ENCODE results near the gene RNF175.

The RNF175 gene

DNA sequence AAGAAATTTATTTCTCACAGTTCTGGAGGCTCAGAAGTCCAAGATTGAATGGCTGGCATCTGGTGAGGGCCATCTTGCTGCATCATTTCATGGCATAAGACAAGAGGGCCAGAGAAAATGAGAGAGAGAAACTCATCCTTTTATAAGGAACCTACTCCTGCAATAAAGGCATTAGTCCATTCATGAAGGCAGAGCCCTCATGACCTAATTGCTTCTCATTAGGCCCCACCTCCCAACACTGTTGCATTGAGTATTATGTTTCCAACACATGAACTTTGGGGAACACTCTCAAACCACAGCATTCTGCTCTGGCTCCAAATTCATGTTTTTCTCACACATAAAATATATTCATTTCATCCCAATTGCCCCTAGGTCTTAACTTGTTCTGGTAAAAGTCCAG is 14.2 kb downstream of the RNF175 start:
- no peak for DNase-seq (ENCODE audit: low read depth)

DNA sequence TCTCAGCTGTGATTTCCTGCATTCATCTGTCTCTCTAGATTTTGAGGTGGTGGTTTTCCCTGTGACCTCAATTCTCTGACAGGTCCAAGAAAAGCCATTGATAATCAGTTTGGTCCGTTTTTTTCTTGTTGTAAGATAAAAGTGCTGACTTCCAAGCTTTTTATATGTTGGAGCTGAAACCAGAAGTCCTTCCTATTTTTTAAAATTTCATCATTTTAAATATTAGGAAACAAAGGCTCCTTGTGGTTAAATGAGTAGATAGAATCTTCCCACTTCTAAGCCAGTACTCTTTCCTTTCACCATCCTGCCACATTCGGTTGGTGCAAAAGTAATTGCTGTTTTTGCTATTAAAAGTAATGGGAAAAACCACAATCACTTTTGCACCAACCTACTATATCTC is 18.3 kb downstream of the RNF175 start:
- no peak for DNase-seq (ENCODE audit: low read depth)

DNA sequence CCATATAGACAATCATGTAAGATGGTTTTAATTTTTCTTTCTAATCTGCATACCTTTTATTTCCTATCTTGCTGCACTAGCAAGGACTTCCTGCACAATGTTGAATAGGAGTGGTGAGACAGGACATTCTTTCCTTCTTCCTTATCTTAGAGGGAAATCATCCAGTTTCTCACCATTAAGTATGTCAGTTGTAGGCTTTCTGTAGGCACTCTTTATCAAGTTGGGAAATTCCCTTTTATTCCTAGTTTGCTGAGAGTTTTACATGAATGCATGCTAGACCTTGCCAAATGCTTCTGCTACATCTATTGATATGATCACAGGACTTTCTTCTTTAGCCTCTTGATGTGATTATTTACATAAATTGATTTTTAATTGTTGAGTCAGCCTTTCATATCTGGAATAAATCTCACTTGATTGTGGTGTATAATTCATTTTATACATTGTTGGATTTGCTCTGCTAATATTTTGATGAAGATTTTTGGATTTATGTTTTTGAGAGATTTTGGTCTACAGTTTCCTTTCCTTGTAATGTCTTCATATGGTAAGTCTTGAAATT is 23.8 kb downstream of the RNF175 start:
- DNase-seq (ENCODE audit: low read depth) = no peak

GRCh38 chr4:153733751-153734448 is 25.9 kb downstream of the RNF175 start:
- DNase-seq (ENCODE audit: low read depth) = no peak

DNA sequence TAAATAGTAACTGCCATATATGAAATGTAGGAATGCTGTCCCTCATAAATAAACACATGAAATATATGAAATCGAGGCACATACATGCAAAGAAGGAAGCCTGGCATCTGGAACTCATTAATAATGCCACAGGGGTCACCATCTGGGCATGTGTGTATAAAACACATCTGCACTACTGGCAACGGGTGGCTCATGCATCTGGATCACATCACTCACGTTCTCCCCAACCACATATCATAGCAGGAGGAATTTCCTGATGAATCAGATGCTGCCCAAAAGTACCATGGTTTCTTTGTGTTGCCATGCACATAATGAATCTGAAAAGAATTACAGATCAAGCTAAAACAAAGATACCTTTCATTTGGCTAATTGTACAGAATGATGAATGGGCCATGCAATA is 28.6 kb downstream of the RNF175 start:
- DNase-seq (ENCODE audit: low read depth) = peak; percentile 93

DNA sequence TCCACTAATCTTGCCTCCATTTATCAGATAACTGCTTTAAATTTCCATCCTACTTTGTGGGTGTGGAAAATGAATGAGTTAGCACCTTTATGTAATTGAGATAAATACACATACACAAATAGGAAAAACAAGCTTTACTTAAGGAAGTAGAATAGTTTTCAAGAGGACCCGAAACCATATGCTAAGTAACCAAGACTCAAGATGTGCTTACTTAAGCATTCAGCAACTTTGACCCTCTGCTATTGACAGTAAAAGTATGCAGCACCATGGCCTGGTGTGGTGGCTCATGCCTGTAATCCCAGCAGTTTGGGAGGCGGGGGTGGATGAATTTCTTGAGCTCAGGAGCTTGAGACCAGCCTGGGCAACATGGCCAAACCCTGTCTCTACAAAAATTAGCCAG is 29.9 kb downstream of the RNF175 start:
- DNase-seq (ENCODE audit: low read depth) = no peak

GRCh38 chr4:153728660-153729059 is 31.2 kb downstream of the RNF175 start:
- no peak for DNase-seq (ENCODE audit: low read depth)

- no peak for DNase-seq (ENCODE audit: low read depth)
Observed at GRCh38 chr4:153728151-153728550, 31.7 kb downstream of the RNF175 start.

DNA sequence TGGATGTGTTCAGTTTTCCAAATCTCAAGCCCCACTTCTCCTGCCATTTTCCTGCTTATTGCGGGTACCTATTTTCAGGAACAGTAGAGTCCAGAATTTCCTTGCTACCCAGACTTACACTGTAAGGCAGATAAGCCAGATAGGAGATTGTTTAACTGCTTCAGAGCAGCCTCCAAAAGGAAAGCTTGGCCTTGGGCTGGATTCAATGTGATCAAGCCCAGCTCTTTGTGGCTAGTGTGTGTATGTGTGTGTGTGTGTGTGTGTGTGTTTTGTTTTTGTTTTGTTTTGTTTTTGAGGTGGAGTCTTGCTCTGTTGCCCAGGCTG is 34.0 kb downstream of the RNF175 start:
- DNase-seq (ENCODE audit: low read depth) = no peak

DNA sequence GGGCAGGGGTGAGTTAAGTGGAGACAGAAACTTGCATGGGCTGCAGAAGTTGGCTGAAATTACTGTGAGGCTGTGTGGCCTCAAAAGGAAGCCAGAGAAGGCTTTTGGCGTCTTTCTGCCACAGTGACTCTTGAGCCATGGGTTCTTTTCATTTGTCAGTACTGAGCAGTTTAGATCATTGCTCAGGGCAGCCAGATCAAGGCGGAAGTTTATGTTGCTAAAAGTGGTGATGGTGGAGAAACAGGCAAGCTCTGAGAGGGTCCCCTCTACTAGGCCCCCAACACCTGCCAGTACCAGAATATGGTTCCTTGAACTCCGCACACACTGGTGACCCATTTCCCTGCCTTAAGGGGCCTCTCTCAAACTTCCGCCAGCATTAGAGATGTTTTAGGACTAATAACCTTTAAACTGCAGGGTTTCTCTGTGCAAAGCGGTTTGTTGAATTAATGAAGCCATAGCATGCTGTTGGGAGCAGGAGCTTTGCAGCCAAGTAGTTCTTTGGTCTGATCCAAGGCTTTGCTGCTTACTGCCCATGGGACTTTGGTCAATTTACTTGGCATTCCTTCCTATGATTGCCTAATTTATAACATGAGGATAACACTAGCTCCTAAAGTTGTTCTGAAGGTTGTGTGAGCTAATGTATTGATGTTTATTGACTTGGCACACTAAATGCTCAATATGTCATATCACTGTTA is 34.5 kb downstream of the RNF175 start:
- no peak for DNase-seq (ENCODE audit: low read depth)

DNA sequence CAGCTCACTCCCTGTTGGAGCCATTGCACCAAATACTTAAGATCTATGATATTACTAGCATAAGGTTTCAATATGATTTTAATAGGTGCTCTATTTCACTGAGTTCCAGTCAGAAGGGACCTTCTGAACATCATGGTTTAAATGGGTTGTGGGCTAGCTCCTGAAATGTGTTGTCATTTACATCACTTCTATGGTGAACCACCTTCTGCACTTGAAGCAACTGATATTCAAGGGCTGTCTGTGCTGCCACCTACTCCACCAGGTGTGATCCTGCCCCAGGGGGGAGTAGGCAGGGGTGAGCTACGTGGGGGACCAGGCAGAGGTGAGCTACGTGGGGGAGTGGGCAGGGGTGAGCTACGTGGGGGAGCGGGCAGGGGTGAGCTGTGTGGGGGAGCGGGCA is 35.2 kb downstream of the RNF175 start:
- DNase-seq (ENCODE audit: low read depth) = no peak

DNA sequence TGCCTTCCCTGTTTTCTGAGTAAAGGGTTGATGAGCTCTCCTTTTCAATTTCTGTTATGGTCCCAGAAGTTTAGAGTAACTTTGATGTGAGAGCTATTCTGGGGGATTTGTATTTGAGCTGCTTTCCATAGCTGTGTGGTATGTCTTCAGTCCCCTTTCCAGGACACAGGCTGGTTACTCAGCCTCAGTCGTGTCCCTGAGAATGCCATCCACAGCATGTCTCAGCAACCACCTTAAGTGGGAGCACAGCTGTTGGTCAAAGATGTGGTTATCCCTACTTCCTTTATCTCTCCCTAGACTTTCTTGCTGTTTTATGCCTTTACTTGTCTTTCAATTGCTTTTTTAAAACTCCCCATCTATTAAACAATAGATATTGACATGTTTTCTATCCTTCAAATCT is 37.8 kb downstream of the RNF175 start:
- no peak for DNase-seq (ENCODE audit: low read depth)

DNA sequence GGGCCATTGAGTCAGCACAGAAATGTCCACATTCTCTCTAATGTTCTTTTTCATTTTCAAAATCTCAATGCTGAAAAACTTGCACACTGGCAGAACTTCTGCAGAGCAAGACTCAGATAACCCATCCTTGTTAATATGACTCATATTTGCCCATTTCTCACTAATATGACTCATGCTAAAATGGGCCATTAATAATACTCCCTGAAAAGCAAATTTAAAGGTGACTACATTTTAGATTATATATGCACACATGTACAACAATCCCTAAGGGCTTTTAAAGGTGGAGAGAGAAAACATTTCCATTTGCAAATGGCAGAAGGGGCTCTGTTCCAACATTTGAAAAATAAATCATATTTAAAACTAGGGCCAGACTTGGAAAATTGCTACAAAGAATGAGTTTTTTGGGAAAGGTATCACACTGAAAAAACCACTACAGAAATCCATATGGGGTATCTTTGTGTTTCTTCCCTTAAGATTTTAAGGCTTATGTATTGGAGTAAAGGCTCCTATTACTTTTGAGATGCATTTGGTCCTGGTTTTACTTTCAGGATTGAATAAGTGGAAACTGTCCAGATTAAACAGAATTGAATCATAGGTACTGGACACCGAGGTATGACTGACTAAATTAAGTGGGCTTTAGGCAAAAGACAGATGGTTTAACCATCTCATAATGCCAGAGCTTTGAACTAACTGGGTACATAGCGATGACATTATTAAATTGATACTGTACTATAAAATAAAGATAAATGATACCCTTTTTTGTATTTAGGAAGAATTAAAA is 45.8 kb downstream of the RNF175 start:
- no peak for DNase-seq (ENCODE audit: low read depth)

- no peak for DNase-seq (ENCODE audit: low read depth)
Observed at GRCh38 chr4:153710681-153711080, 49.1 kb downstream of the RNF175 start.

DNA sequence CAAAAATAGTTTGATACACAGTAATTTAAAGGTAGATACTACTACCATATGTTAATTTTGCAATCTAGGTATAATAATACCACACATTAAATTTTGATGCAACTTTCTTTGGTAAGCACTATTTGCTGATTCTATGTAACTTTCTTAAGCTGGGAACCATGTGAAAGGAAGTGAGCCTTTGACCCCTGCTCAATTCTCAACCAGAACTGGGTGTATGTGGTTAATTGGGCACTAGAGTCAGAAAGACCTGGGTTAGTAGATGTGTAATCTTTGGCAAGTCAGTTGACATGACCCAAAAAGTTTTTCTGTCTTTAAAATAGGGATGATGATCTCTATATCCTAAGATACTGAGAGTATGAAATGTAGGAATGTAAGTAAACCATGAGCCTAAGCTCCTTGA is 53.3 kb downstream of the RNF175 start:
- DNase-seq (ENCODE audit: low read depth) = no peak

DNA sequence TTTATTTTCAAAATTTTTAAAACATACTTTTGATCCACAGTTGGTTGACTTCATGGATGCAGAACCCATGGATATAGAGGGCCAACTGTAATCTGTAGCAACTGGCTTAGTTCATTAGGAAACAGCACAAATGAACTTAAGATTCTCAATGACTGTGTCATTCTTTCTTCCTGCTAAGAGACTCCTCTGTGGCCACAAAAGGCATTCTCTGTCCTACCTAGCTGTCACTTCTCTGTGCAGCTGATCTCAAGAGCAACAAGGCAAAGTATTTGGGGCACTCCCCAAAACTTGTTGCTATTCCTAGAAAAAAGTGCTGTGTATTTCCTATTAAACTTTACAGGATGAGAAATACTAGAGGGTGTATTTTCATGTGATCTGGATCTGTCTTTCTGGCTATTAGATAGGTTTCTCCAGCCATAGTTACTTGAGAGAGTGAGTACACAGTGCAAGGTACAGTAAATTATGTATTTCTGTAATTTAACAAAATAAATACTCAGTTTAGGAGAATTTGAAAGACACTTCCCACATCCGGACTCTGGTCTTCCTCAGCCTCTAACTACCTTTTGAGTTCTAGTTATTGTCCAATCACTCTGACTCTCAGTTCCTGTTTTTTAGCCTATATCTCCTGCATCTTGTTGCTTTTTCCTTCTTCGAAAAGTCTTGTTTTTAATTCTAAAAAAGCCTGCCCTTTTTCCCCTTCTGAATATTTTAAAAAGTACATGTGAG is 53.9 kb downstream of the RNF175 start:
- DNase-seq (ENCODE audit: low read depth) = no peak

DNA sequence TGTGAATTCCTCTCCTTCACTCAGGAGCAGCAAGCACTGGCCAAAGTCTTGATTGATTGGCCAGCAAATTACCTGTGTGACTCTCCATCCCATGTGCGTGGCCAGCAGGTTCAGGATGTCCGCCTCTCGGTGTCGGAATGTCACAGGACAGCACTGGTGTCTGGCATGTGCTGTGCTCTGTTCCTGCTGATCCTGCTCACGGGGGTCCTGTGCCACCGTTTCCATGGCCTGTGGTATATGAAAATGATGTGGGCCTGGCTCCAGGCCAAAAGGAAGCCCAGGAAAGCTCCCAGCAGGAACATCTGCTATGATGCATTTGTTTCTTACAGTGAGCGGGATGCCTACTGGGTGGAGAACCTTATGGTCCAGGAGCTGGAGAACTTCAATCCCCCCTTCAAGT is 55.3 kb downstream of the RNF175 start:
- DNase-seq (ENCODE audit: low read depth) = no peak

- no peak for DNase-seq (ENCODE audit: low read depth)
Observed at GRCh38 chr4:153684971-153685371, 74.9 kb downstream of the RNF175 start.

DNA sequence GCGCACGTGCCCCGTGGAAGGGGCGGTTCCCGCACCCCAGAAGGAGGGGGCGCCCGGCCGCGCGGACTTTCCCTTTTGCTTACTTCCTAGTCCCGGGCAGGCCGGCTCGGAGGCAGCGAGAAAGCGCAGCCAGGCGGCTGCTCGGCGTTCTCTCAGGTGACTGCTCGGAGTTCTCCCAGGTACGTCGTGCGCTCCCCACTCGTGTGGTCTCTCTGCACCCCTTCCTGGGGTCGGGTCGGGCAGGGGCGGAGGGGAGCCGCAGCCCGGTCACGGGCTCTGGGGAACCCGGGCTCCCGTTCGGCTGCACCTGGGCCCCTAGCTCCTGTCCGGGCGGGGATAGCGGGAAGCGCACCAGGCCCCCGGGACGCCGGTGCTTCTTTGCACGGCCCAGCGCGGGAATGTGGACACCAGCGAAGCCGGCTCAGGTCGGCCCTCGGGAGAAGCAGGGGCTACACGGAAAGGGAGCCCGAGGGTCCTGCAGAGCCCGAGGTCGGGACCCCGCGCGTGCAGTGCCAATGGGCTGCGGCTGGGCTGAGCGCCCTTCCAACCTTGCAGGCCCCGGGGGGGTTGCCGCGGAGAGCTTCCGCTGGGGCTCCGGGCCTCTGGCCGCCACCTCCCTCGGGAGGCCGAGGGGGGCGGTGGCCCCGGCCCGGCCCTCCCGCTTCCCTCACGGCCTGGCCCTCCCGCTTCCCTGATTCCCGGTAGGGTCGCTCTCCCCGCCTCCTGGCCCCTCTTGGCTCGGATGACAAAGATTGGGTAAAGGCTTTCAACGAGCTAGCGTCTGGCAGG is 75.4 kb downstream of the RNF175 start, which contains the start of gene TLR2:
TSS of gene TLR2 (plus strand) at position 99 of the 789 bp plus-strand sequence. CDS start 18,628 bp downstream, outside the sequence.
- DNase-seq (ENCODE audit: low read depth) = no peak

DNA sequence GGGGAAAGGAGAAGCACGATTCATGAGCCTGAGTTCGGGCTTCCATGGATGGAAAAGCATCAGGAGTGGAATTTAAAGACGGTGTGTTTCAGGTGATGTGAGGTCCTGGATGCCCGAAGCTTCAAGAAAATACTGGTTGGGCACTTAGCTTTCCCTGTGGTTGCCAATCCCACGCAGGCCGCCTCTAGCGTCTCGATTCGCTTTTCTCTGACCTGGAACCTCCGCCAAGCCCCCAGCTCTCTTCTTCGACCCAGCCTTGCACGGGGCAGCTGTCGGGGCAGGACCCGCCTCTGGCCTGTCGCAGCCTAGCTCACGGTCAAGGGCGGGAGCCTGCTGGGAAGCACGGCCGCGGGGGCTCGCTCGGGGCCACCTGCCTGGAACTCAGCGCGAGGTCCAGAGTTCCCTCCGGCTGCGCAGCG is 76.1 kb downstream of the RNF175 start:
- DNase-seq (ENCODE audit: low read depth) = no peak

GRCh38 chr4:153679486-153679885 is 80.3 kb downstream of the RNF175 start:
- no peak for DNase-seq (ENCODE audit: low read depth)

All from fibroblast of the conjunctiva (primary cell).